Measurements from ENCODE around the gene SPOP. TPM values are rescaled to one million over a fixed set of nuclear protein-coding genes. Genes with fewer than 3 reads are reported as not detected.
A peak's percentile ranks its signal among the peaks of the same experiment; 100 is the strongest.

The SPOP gene
- total and polyA plus RNA-seq, 2 of the 4 experiments (the other 2 are of a cell fraction) = 24.9 to 47.5 TPM

DNA sequence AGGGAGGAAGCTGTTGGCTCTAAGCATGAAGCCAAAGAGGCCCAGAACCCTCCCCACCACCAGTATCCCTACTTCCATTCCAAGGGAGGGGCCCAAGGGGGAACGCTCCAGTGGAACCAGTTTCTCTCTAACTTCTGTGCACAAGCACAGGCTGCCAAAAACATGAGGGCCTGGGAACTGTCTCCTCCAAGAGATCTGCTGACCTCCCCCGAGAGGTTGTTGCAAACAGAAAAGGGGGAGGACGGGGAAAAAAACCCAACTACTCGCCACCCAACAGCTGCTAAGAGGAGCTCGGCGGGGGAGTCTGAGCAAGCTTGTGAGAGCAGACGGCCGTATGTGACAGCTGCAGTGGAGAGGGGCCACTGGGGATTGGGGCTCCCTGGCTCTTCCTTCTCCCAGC, 45.5 kb upstream of the SPOP start:
- ATAC-seq (ENCODE audit: low read depth) (no peak), DNase-seq (no peak)
- Histone ChIP-seq H3K4me3 (ENCODE audit: insufficient read depth, low read depth, low read length) (no peak overlapping the region), H2AK5ac (ENCODE audit: low read depth, low read length) (no peak overlapping the region), H2BK120ac (ENCODE audit: low read depth, low read length) (no peak overlapping the region), H3K27me3 (ENCODE audit: control insufficient read depth, insufficient read depth, low read length) (no peaks in the 10 kb centered on the region), H3K9me3 (ENCODE audit: control insufficient read depth, insufficient read depth, low read length) (no peaks in the 10 kb centered on the region), H4K8ac (ENCODE audit: low read depth in 2 of 2, low read length in 2 of 2) (no peak overlapping the region), H3K4me1 (ENCODE audit: control insufficient read depth, insufficient read depth, low read length) (no peaks in the 10 kb centered on the region), H2BK5ac (ENCODE audit: low read depth, low read length, poor library complexity, severe bottlenecking) (no peak overlapping the region), H3K56ac (ENCODE audit: extremely low read depth, insufficient read depth, low read length) (no peak overlapping the region), H3K14ac (replicated peaks; ENCODE audit: low read depth, low read length) (no peak overlapping the region), H2BK20ac (ENCODE audit: low read depth, low read length) (no peak overlapping the region), H3K18ac (ENCODE audit: low read depth, low read length) (no peak overlapping the region), H2AFZ (replicated peaks; ENCODE audit: low read length, poor library complexity) (peak overlapping the region; percentile 27), H3K79me1 (ENCODE audit: low read depth in 1 of 2, low read length in 2 of 2) (no peaks in the 10 kb centered on the region), H2AK9ac (replicated peaks; ENCODE audit: low read depth, low read length, poor library complexity) (no peak overlapping the region), H2BK15ac (ENCODE audit: low read depth, low read length) (no peak overlapping the region), H4K5ac (ENCODE audit: low read depth, low read length) (no peak overlapping the region), H3K23ac (ENCODE audit: low read depth, low read length) (no peak overlapping the region), H3K4me2 (ENCODE audit: low read depth, low read length) (no peak overlapping the region), H4K91ac (ENCODE audit: insufficient read depth, low read depth, low read length) (no peak overlapping the region), H3K9me1 (ENCODE audit: insufficient read depth, low read length) (no peaks in the 10 kb centered on the region), H4K20me1 (ENCODE audit: insufficient read depth, low read length) (no peaks in the 10 kb centered on the region), H3K4ac (ENCODE audit: low read depth, low read length) (no peak overlapping the region), H3K36me3 (ENCODE audit: control insufficient read depth, insufficient read depth, low read length) (no peaks in the 10 kb centered on the region; the same call in 1 of the 2 replicates), H3K27ac (ENCODE audit: insufficient read depth, low read length) (no peak overlapping the region), H3K9ac (ENCODE audit: low read depth, low read length) (no peak overlapping the region)
- ChIA-PET CTCF (no interaction called here), POLR2A (ENCODE audit: unreplicated experiment) (no interaction called here)
- in situ Hi-C loops (cut with MboI; ENCODE audit: low sequenced_read_pairs) = no loop called here
- TF ChIP-seq MXI1 (IDR thresholded peaks at IDR 0.05; ENCODE audit: borderline replicate concordance, low read depth, low read length) = no peak
- no peak for TF ChIP-seq RCOR1 (IDR thresholded peaks at IDR 0.05; ENCODE audit: insufficient replicate concordance, low read length)
- no peak for TF ChIP-seq CHD1 (IDR thresholded peaks at IDR 0.05; ENCODE audit: low read depth, low read length)
- no peak for TF ChIP-seq MAZ (IDR thresholded peaks at IDR 0.05; ENCODE audit: borderline replicate concordance, low read depth, low read length)
- TF ChIP-seq POLR2A (IDR thresholded peaks at IDR 0.05; ENCODE audit: low read depth, low read length) = no peak
- no peak for TF ChIP-seq RFX5 (IDR thresholded peaks at IDR 0.05; ENCODE audit: low read depth, low read length)
- TF ChIP-seq SMC3 (IDR thresholded peaks at IDR 0.05; ENCODE audit: low read depth, low read length) = no peak
- BruUV-seq (replicated peaks) = no TSS peak
- intact Hi-C loops (cut with micrococcal nuclease) = no loop called here
- WGBS, 2 experiments (ENCODE audit: extremely low coverage in 2 of 2, insufficient read length in 1 of 2) = no CpG with 5 or more reads among the region's 8 CpGs
- dilution Hi-C loops (cut with HindIII; ENCODE audit: low sequenced_read_pairs, unreplicated experiment) = no loop called here
